Kidney (tissue), 14 donors: Measurements from ENCODE around the gene ZNF276. TPM values are rescaled to one million over a fixed set of nuclear protein-coding genes. Genes with fewer than 3 reads are reported as not detected.

Source experiments
- DNase-seq, 5 donors: peaks; one replicate each; pipeline ENCODE4 v3.0.0-alpha.2; 2013 to 2020
- FAIRE-seq: peaks from 2 replicates; lab custom pipeline; 2012; peaks lifted over from hg19 to GRCh38; lab: Jason Lieb, UNC
- H3K27ac ChIP-seq, 2 donors: one replicate each; pipeline ENCODE4 v1.7.0; 2013; ENCODE audit warnings: low read depth in 2 of 2, low read length in 2 of 2, inconsistent platforms in 1 of 2
- H3K27me3 ChIP-seq: one replicate; pipeline ENCODE4 v1.7.1; 2013; ENCODE audit warnings: low read length, inconsistent platforms; ENCODE audit not compliant: control insufficient read depth, insufficient read depth
- H3K36me3 ChIP-seq, 3 donors: one replicate each; pipeline versions ENCODE4 v1.7.0 to v1.7.1; 2013; ENCODE audit warnings: low read length in 3 of 3, control low read depth in 1 of 3, inconsistent platforms in 1 of 3; ENCODE audit not compliant: insufficient read depth in 3 of 3, control insufficient read depth in 2 of 3
- H3K4me1 ChIP-seq, 3 donors: one replicate each; pipeline versions ENCODE4 v1.7.0 to v1.7.1; 2013; ENCODE audit warnings: low read length in 3 of 3, inconsistent platforms in 1 of 3, low read depth in 1 of 3; ENCODE audit not compliant: control insufficient read depth in 2 of 3, insufficient read depth in 2 of 3
- H3K4me3 ChIP-seq, 3 donors: one replicate each; pipeline versions ENCODE4 v1.7.0 to v1.8.1; 2013; ENCODE audit warnings: low read length in 3 of 3, control low read depth in 1 of 3, inconsistent platforms in 1 of 3
- H3K9ac ChIP-seq, 3 donors: one replicate each; pipeline versions ENCODE4 v1.7.0 to v1.7.1; 2013; ENCODE audit warnings: low read length in 3 of 3, control low read depth in 1 of 3, inconsistent platforms in 1 of 3
- H3K9me3 ChIP-seq, 3 donors: one replicate each; pipeline versions ENCODE4 v1.7.0 to v1.7.1; 2013; ENCODE audit warnings: low read length in 3 of 3, control low read depth in 1 of 3, inconsistent platforms in 1 of 3; ENCODE audit not compliant: control insufficient read depth in 2 of 3, insufficient read depth in 1 of 3
- intact Hi-C: fragments of 100-400 bp; cut with DNase I; formaldehyde crosslinking; loops from one replicate; pipeline ENCODE4 v1.11.1; 2022
- polyA plus RNA-seq: library from polyadenylated mRNA; stranded (reverse); fragments of 350-450 nt; fragmentation: Illumina TruSeq; extraction: RNeasy Lipid Tissue Mini Kit (QIAGEN cat#74804); gene quantifications from one replicate; pipeline ENCODE4 v1.2.3, GENCODE V29; 2014; ENCODE audit warnings: low read depth, low replicate concordance; ENCODE audit not compliant: insufficient read depth
- total RNA-seq: library from RNA; stranded (reverse); fragmentation: NEBNext Ultra II Directional; extraction: Animal tissue kit (Norgen Biotek cat#: 25700); gene quantifications from one replicate; pipeline ENCODE4 v1.2.1, GENCODE V29; 2021
- TF ChIP-seq, protein P1 (sequence below): IDR thresholded peaks from 3 replicates; pipeline ENCODE4 v1.5.1; 2012; ENCODE audit warnings: mild to moderate bottlenecking, moderate library complexity, borderline replicate concordance; ENCODE audit not compliant: insufficient read depth; ENCODE audit errors: extremely low read depth
- donor health status: control.
- donor health status: control.
- donor health status: control.
- donor health status: control.
- donor health status: control.
- donor health status: DM: yes; HTN: yes; CAD: no.
- donor health status: Normal renal cell carcinoma (clear cell type).

ZNF276 gene
- total and polyA plus RNA-seq, 2 donors from 2014 or later, result 16.4 to 35.4 TPM

DNA sequence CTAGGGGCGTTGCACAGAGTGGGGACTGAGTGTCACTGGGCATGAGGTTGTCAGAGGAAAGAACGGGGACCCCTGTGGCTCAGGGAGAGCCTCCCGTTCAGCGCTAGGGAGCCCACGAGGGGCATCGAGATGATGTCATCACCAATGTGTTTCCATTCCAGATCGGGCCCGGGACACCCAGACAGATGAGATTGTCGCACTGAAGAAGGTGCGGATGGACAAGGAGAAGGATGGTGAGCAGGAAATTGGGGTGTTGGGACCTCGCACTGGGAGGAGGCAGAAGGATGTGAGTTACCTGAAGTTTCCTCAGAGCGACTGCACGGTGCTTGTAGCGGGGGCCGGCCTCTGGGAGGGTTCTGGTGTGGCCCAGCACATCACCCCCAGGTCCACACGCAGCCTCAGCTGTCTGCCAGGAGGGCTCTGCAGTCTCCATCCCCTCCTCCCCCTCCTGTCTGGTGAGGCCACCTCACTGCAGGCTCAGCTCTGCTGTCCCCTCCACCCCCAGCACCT is 30.9 kb upstream of the ZNF276 start:
- Histone ChIP-seq H3K9me3 (no peaks in the 10 kb centered on the region), H3K27me3 (no peaks in the 10 kb centered on the region), H3K27ac (no peak overlapping the region), H3K36me3 (peaks cover 3 to 40% (median 23%) of the 10 kb centered on the region in 3 donors), H3K9ac (no peak overlapping the region), H3K4me1 (peaks cover 0 to 12% (median 5%) of the 10 kb centered on the region in 3 donors), H3K4me3 (no peak overlapping the region)
- TF ChIP-seq, protein P1, sequence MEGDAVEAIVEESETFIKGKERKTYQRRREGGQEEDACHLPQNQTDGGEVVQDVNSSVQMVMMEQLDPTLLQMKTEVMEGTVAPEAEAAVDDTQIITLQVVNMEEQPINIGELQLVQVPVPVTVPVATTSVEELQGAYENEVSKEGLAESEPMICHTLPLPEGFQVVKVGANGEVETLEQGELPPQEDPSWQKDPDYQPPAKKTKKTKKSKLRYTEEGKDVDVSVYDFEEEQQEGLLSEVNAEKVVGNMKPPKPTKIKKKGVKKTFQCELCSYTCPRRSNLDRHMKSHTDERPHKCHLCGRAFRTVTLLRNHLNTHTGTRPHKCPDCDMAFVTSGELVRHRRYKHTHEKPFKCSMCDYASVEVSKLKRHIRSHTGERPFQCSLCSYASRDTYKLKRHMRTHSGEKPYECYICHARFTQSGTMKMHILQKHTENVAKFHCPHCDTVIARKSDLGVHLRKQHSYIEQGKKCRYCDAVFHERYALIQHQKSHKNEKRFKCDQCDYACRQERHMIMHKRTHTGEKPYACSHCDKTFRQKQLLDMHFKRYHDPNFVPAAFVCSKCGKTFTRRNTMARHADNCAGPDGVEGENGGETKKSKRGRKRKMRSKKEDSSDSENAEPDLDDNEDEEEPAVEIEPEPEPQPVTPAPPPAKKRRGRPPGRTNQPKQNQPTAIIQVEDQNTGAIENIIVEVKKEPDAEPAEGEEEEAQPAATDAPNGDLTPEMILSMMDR, result no peak
- intact Hi-C loops, result no loop called here
- FAIRE-seq, result no peak
- DNase-seq, result peak in 1 of 5 donors; percentile 56

GRCh38 chr16:89691231-89691985 is 29.9 kb upstream of the ZNF276 start:
- Histone ChIP-seq H3K36me3 (peaks cover 3 to 40% (median 23%) of the 10 kb centered on the region in 3 donors), H3K27ac (no peak overlapping the region), H3K4me1 (peaks cover 0 to 12% (median 5%) of the 10 kb centered on the region in 3 donors), H3K9ac (no peak overlapping the region), H3K27me3 (no peaks in the 10 kb centered on the region), H3K4me3 (no peak overlapping the region), H3K9me3 (no peaks in the 10 kb centered on the region)
- no peak for FAIRE-seq
- TF ChIP-seq, protein P1, result no peak
- peak in 1 of 5 donors; percentile 59 for DNase-seq
- intact Hi-C loops, result no loop called here

- H3K27me3 ChIP-seq, result no peaks in the 10 kb centered on the region
- H3K36me3 ChIP-seq, result peaks cover 3 to 40% (median 23%) of the 10 kb centered on the region in 3 donors
- H3K4me3 ChIP-seq, result no peak overlapping the region
- H3K27ac ChIP-seq, result no peak overlapping the region
- H3K9ac ChIP-seq, result no peak overlapping the region
- intact Hi-C loops, result no loop called here
- TF ChIP-seq, protein P1, result no peak
- H3K9me3 ChIP-seq, result no peaks in the 10 kb centered on the region
- no peak for FAIRE-seq
- DNase-seq, result peak in 1 of 5 donors; percentile 37
- H3K4me1 ChIP-seq, result peaks cover 0 to 12% (median 5%) of the 10 kb centered on the region in 3 donors
Observed at GRCh38 chr16:89691986-89692569, 29.3 kb upstream of the ZNF276 start.
